HG03045 (cell line): Measurements from ENCODE around the gene WDR70.
"Not testable (repeated sequence)": the region's sequence is repeated elsewhere in the genome, so short reads cannot be mapped to it uniquely, and the experiment has no call there.

Source experiments
- ATAC-seq: cut with Tn5 transposase; IDR thresholded peaks from one replicate; pipeline ENCODE4 v1.9.1; 2021; ENCODE audit warnings: mild to moderate bottlenecking, moderate library complexity; ENCODE audit not compliant: unreplicated experiment

Gene WDR70

GRCh38 chr5:37511646-37512045, 132.5 kb downstream of the WDR70 start:
- no peak for ATAC-seq

- ATAC-seq, result no peak
Observed at GRCh38 chr5:37514946-37515345, 135.8 kb downstream of the WDR70 start.

- no peak for ATAC-seq
Observed at GRCh38 chr5:37517686-37518085, 138.6 kb downstream of the WDR70 start.

- ATAC-seq, result not testable (repeated sequence)
Observed at GRCh38 chr5:37518356-37518755, 139.2 kb downstream of the WDR70 start.

GRCh38 chr5:37519304-37519703, 140.2 kb downstream of the WDR70 start:
- ATAC-seq, result no peak

GRCh38 chr5:37519807-37520206, 140.7 kb downstream of the WDR70 start:
- ATAC-seq, result no peak

GRCh38 chr5:37520811-37521210, 141.7 kb downstream of the WDR70 start:
- ATAC-seq, result no peak

- ATAC-seq, result no peak
Observed at GRCh38 chr5:37532976-37533740, 154.0 kb downstream of the WDR70 start.

GRCh38 chr5:37533851-37534250, 154.7 kb downstream of the WDR70 start:
- ATAC-seq, result no peak

GRCh38 chr5:37539459-37539858, 160.3 kb downstream of the WDR70 start:
- ATAC-seq, result no peak

GRCh38 chr5:37543216-37543615, 164.1 kb downstream of the WDR70 start:
- ATAC-seq, result no peak

- ATAC-seq, result no peak
Observed at GRCh38 chr5:37549411-37549810, 170.3 kb downstream of the WDR70 start.

GRCh38 chr5:37552161-37552560, 173.0 kb downstream of the WDR70 start:
- ATAC-seq, result no peak

- ATAC-seq, result no peak
Observed at GRCh38 chr5:37552770-37553719, 173.9 kb downstream of the WDR70 start.

GRCh38 chr5:37553720-37554404, 174.7 kb downstream of the WDR70 start:
- no peak for ATAC-seq

- no peak for ATAC-seq
Observed at GRCh38 chr5:37554405-37554739, 175.3 kb downstream of the WDR70 start.

- no peak for ATAC-seq
Observed at GRCh38 chr5:37554938-37555337, 175.8 kb downstream of the WDR70 start.

GRCh38 chr5:37557734-37558293, 178.7 kb downstream of the WDR70 start:
- ATAC-seq, result no peak

- ATAC-seq, result no peak
Observed at GRCh38 chr5:37565062-37565670, 186.0 kb downstream of the WDR70 start.

- no peak for ATAC-seq
Observed at GRCh38 chr5:37567566-37567965, 188.4 kb downstream of the WDR70 start.
